Germinal center (tissue), 1 donor: ENCODE measurements around the gene GPR31.
"Not testable (repeated sequence)": the region's sequence is repeated elsewhere in the genome, so short reads cannot be mapped to it uniquely, and the experiment has no call there.

ENCODE experiments used
- DNase-seq: peaks from one replicate; pipeline ENCODE4 v3.0.0; 2012; ENCODE audit warnings: mixed read lengths, low spot score

Gene GPR31

GRCh38 chr6:167157863-167158262 lies at the start of gene GPR31:
Gene GPR31, minus strand, starts transcription at chr6:167157980. Its CDS starts 149 bp downstream, at chr6:167157831.
- DNase-seq = peak; percentile 38

GRCh38 chr6:167207527-167207926 lies 49.7 kb upstream of the GPR31 start:
- no peak for DNase-seq

GRCh38 chr6:167205316-167205715 lies 47.5 kb upstream of the GPR31 start:
- not testable (repeated sequence) for DNase-seq

GRCh38 chr6:167204059-167204348 lies 46.2 kb upstream of the GPR31 start:
- DNase-seq = not testable (repeated sequence)

- not testable (repeated sequence) for DNase-seq
These were observed 45.7 kb upstream of the GPR31 start for GRCh38 chr6:167203261-167204058.

- not testable (repeated sequence) for DNase-seq
These were observed 44.8 kb upstream of the GPR31 start for GRCh38 chr6:167202613-167203012.

- DNase-seq = no peak
These were observed 43.0 kb upstream of the GPR31 start for GRCh38 chr6:167200806-167201205.

GRCh38 chr6:167195941-167196610 lies 38.3 kb upstream of the GPR31 start:
- not testable (repeated sequence) for DNase-seq

- not testable (repeated sequence) for DNase-seq
These were observed 35.8 kb upstream of the GPR31 start for GRCh38 chr6:167193515-167194125.

- DNase-seq = not testable (repeated sequence)
These were observed 33.3 kb upstream of the GPR31 start for GRCh38 chr6:167191043-167191583.

- not testable (repeated sequence) for DNase-seq
These were observed 29.5 kb upstream of the GPR31 start for GRCh38 chr6:167187275-167187674.

- DNase-seq = not testable (repeated sequence)
These were observed 27.3 kb upstream of the GPR31 start for GRCh38 chr6:167185101-167185500.

GRCh38 chr6:167182913-167183314 lies 25.1 kb upstream of the GPR31 start:
- not testable (repeated sequence) for DNase-seq

- DNase-seq = not testable (repeated sequence)
These were observed 23.6 kb upstream of the GPR31 start for GRCh38 chr6:167181351-167181750.

- not testable (repeated sequence) for DNase-seq
These were observed 22.3 kb upstream of the GPR31 start for GRCh38 chr6:167180086-167180485.

GRCh38 chr6:167178896-167179655 lies 21.3 kb upstream of the GPR31 start:
- DNase-seq = not testable (repeated sequence)

- DNase-seq = not testable (repeated sequence)
These were observed 19.5 kb upstream of the GPR31 start for GRCh38 chr6:167177271-167177670.

- not testable (repeated sequence) for DNase-seq
These were observed 14.2 kb upstream of the GPR31 start for GRCh38 chr6:167172011-167172410.

- not testable (repeated sequence) for DNase-seq
These were observed 13.5 kb upstream of the GPR31 start for GRCh38 chr6:167171300-167171699.

- not testable (repeated sequence) for DNase-seq
These were observed 12.1 kb upstream of the GPR31 start for GRCh38 chr6:167169867-167170266.

- DNase-seq = not testable (repeated sequence)
These were observed 10.5 kb upstream of the GPR31 start for GRCh38 chr6:167168296-167168695.

GRCh38 chr6:167167699-167168098 lies 9.9 kb upstream of the GPR31 start:
- DNase-seq = not testable (repeated sequence)
